NCI-H2171 (cell line): ENCODE measurements around the gene ATF7.

ENCODE experiments used
- DNase-seq: peaks from one replicate; lab custom pipeline; 2025; lab: John Stamatoyannopoulos, UW

ATF7 gene

GRCh38 chr12:53524476-53524875 is 101.7 kb downstream of the ATF7 start:
- DNase-seq: no peak

DNA sequence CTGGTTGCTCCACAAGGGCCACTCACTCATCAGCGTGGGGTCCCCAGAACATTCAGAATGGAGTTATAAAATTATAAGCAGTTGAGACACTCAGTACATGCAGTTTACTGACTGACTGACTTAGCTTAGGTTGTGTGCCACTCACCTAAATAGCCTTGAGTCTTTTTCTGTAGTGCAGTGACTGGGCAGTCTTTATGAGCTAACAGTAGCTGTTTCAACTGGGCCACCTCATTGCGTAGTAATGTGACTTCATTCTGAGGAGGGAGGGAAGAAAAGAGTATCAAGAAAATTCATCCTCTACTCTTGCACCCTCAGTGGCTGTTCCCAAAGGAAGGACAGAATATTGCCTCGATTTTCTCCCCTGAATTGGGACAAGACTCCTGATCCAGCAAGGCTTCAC is 103.1 kb downstream of the ATF7 start:
- DNase-seq: no peak

DNA sequence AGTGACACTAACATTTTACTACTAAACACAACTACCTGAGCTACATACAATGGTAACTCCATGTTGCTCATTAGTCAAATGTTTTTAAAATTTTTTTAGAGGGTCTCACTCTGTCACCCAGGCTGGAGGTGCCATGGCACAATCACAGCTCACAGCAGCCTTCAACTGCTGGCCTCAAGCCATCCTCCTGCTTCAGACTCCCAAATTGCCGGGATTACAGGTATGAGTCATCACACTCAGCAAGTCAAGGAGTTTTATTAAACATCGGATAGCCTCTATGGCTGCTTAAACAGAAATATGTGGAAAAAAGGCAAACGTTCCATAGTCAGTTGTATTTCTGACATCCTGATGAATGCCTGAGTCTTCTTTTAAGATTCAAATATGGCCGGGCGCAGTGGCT is 107.8 kb downstream of the ATF7 start:
- no peak for DNase-seq

DNA sequence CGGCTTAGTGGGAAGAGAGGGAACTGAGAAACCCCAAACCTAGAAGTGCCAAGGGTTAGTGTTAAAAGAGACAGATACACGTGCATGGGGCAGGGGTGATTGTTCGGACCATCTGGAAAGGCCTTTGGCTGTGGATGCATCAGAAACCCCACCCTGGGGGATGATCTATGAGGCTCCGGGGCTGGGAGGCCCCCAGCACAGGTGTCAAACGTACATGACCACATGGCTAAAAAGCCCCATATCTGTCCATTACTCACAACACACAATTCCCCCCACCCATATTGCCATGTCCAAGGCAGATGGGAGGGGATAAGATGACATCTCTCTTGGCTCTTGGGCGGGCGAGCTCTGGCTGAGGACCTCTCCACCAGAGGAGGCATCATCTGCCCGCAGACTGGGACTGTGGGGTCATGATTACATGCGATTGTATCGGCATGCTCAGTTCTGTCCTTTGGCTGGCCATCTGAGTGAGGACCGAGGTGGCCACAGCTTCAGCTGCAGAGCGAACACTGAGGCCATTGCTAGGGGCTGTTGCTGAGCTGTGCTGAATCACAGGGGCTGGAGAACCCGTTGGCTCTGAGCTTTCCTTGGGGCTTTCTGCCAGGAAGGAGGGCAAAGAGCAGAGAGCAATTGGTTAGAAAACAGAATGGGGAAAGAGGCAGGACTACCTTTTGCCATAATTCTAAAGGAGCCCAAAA is 109.3 kb downstream of the ATF7 start:
- DNase-seq: no peak

- DNase-seq: no peak
Observed at GRCh38 chr12:53515291-53515680, 110.9 kb downstream of the ATF7 start.

- peak; percentile 22 for DNase-seq
Observed at GRCh38 chr12:53514628-53515290, 111.4 kb downstream of the ATF7 start.

DNA sequence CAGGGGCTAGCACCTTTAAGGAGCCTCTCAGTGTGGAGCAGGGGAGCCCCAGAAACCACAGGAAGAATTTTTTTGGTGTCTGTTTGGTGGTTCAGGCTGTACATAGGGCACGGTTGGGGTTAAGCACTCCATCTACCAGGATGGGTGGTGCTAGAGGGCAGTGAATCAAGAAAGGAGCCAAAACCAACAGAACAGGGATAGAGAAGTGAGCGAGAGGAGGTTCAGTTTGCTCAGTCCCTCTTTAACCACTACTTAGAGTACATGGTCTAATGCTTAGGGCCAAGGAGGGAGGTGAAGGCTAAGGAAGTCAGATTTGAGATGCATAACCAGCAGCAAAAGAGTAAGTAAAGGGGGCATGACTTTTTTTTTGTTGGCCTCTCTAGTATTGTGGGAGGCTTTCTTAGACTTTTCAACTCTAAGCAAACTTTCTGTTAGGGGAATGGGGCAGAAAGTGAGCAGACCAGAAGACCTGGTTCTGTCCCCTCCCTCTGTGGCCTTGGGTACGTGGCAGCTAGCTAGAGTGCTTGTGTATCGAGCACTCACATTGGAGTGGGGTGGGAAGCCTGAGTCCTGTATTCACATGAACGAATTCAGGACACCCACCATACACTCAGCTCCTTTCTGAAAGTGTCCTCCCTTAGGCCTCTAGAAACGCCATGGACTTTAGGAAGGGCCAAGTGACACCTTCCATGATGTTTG is 112.3 kb downstream of the ATF7 start:
- DNase-seq: no peak

GRCh38 chr12:53510181-53510812 is 115.9 kb downstream of the ATF7 start:
- DNase-seq: no peak

DNA sequence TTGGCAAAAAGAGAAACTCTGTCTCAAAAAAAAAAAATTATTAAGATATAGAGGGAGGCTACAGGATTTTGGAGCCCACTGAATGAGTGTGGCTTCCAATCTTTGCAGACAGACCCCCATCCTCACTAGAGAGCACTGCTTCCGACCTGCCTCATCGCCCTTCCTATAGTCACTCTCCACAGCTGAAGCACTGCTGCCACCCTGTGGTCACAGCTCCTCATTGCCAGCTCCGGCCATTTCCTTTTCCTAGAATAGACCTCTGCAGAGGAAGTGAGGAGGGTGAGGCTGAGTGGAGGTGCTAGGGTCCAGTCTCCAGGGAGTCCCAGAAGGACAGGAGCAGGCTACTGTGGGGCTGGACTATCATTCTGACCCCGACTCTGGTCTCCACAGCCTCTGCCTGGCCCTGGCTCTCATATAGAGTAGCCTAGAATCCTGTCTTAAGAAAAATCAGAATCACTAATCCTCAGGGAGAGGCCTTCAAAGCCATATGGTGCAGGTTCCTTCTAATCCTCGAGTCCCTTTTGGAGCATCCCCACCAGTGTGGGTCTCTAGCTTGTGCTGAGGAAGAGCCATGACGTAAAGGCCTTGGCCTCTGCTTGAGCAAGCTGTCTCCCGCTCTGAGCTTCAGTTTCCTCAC is 117.5 kb downstream of the ATF7 start:
- DNase-seq: peak; percentile 44

GRCh38 chr12:53507603-53507885 is 118.6 kb downstream of the ATF7 start:
- DNase-seq: no peak

DNA sequence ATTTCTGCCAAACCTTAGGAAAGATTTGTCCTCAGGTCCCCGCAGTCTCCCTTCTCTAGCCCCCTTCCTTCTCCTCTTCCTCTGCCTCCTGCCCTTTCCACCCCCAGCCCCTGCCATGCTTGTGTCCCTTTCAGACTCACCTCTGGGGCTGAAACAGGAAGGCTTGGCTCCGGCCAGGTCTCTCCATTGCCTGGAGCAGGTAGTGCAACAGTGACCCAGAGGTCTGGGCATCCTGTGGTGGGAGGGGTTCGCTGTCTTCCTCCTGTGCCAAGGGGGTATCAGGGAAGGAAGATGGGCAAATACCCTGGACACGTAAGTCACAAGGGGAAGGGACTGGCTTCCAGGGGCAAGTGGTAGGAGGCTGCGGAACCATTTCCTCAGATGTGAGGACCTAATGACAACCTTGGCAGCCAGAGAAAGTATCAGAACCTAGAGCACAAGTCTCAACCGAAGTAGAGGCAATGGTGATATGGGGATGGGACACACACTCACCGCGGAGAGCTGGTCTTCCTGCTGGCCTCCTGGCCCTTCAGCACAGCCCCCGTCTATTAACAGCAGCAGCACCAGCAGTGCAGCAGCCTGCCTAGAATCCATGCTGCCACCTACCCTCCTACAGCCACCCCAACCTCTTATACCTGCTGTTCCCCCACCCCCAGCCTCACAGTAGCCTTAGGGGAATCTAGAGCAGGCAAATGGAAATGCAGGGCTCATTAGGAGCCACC is 119.1 kb downstream of the ATF7 start, which contains the start of gene NPFF:
Gene NPFF (minus strand): TSS at position 604 of the 722 bp plus-strand sequence. CDS start 10 bp downstream, at position 594.
- DNase-seq: no peak

DNA sequence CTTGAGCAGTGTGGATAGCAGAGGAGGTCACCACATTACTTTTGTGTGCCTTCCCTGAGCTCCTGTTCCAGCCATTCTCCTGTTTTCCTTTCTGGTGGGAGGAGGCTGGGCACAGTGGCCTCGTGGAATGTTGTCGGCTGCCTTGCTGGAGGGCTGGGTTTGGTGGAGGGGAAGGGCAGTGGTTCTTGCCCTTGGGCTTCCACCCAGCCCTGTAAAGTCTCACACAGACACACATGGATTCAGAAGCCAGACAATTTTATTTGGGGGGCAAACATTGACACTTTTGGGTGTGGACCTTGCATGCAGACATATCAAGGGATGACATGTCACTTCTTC is 119.8 kb downstream of the ATF7 start:
- DNase-seq: no peak

GRCh38 chr12:53505555-53506449 is 120.4 kb downstream of the ATF7 start:
- DNase-seq: no peak

GRCh38 chr12:53505086-53505485 is 121.1 kb downstream of the ATF7 start:
- no peak for DNase-seq

DNA sequence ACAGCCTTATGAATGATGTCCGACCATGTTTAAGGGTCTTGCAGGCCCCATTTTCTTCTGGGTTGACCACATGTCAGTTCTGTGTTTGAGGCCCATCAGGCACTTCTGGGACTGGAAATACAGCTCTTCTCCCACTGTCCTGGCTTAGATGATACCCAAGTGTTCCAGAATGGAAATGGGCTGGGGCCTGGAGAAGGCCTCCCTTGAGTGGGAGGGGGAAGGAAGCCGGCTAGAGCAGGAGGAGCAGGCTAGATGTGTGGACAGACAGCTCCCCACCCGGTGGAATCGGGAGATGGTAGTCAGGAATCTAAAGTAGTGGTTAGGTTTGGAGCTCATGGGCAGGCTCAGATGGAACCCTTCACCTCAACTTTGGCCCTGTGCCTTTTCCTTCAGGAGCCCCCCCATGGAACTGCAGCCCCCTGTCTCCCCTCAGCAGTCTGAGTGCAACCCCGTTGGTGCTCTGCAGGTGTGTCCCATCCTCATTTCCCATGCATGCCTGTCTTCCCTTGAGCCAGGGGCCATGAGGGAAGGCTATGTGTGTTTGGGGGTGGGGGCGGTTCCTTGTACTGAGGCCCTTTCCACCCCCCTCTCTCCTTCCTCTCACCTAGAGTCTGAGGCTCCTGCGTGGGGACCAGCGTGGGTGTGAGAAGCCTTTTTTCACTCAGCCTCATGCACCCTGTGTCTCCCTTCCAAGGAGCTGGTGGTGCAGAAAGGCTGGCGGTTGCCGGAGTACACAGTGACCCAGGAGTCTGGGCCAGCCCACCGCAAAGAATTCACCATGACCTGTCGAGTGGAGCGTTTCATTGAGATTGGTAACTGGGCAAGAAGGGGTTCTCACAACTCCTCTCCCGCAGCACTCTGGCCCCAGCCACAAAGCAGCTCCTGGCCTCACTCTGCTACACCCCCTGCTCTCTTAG is 121.9 kb downstream of the ATF7 start:
- no peak for DNase-seq

DNA sequence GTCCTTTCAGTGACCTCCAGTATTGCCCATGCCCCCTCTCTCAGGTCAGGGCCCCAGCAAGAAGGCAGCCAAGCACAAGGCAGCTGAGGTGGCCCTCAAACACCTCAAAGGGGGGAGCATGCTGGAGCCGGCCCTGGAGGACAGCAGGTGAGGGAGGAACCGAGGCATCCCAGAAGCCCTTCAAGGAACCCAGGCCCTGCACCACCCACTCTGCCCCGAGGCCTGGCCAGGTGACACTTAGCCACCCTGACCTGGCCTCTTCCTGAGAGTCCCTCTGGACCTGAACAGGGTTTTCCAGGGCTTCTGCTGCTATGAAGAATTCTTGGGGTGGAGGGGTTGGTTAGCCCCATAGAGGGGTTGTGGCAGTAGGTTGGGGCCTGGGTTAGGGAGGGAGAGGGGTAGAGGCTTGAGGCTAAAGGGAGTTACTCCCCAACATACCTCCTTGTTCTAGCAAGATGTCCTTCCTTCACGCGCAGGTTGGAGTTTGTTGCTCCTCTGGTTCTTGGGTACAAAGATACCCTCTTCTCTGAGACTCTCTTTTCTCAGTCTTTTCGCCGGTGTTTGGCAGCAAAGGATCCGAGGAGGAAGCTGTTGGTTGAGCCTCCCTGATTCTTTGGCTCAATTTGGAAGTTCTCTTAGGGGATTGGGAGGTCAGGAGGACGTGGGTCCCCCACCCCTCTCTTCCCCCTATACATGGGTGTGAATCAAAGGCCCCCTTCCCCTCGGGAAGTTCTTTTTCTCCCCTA is 123.0 kb downstream of the ATF7 start:
- DNase-seq: no peak

- DNase-seq: no peak
Observed at GRCh38 chr12:53502331-53502730, 123.9 kb downstream of the ATF7 start.

GRCh38 chr12:53501615-53502181 is 124.5 kb downstream of the ATF7 start:
- no peak for DNase-seq
